Activated B cell treated with CpG ODN at 0.5 μM for 24 hours (primary cell): ENCODE measurements around the gene DUS2. TPM values are rescaled to one million over a fixed set of nuclear protein-coding genes. Genes with fewer than 3 reads are reported as not detected.
A peak's percentile ranks its signal among the peaks of the same experiment; 100 is the strongest.

Source experiments
- ATAC-seq: fragments of 200-7000 bp; cut with Tn5 transposase; one replicate; pipeline ENCODE4 v1.10.0; 2021; ENCODE audit warnings: low read depth, mild to moderate bottlenecking, moderate library complexity
- CTCF ChIA-PET: fragments of 350-600 bp; sonication (Branson Sonifier 250); formaldehyde crosslinking; loops from one replicate; lab custom pipeline; 2021; ENCODE audit warnings: antibody characterized with exemption; lab: Charles Lee
- POLR2A ChIA-PET: fragments of 350-600 bp; sonication (Branson Sonifier 250); formaldehyde crosslinking; loops from one replicate; lab custom pipeline; 2021; ENCODE audit warnings: antibody characterized with exemption; lab: Charles Lee
- DNase-seq: peaks from one replicate; pipeline ENCODE4 v3.0.0; 2022
- H3K27ac Mint-ChIP-seq: one replicate; pipeline ENCODE4 v1.8.0; 2020; ENCODE audit warnings: mixed read lengths
- H3K27me3 Mint-ChIP-seq: one replicate; pipeline ENCODE4 v1.8.0; 2021; ENCODE audit warnings: mixed read lengths
- H3K36me3 Mint-ChIP-seq: one replicate; pipeline ENCODE4 v1.8.0; 2021; ENCODE audit warnings: low read depth, mixed read lengths
- H3K4me1 Mint-ChIP-seq: one replicate; pipeline ENCODE4 v1.8.0; 2021; ENCODE audit warnings: mixed read lengths
- H3K4me3 Mint-ChIP-seq: one replicate; pipeline ENCODE4 v1.8.0; 2020; ENCODE audit warnings: mild to moderate bottlenecking, mixed read lengths
- H3K9me3 Mint-ChIP-seq: one replicate; pipeline ENCODE4 v1.8.0; 2020; ENCODE audit warnings: mixed read lengths
- CTCF ChIP-seq: fragments of 200-600 bp; IDR thresholded peaks from one replicate; pipeline ENCODE4 v1.8.0; 2022; ENCODE audit warnings: antibody characterized with exemption, mild to moderate bottlenecking
- intact Hi-C: fragments of 100-400 bp; cut with micrococcal nuclease; formaldehyde crosslinking; loops from one replicate; pipeline ENCODE4 v1.15.1; 2024
- total RNA-seq: library from RNA; stranded (reverse); gene quantifications from 2 replicates; pipeline ENCODE4 v1.2.3, GENCODE V29; 2022

DUS2 gene
- total RNA-seq, 1 donor from 2014 or later: 62.0 TPM

DNA sequence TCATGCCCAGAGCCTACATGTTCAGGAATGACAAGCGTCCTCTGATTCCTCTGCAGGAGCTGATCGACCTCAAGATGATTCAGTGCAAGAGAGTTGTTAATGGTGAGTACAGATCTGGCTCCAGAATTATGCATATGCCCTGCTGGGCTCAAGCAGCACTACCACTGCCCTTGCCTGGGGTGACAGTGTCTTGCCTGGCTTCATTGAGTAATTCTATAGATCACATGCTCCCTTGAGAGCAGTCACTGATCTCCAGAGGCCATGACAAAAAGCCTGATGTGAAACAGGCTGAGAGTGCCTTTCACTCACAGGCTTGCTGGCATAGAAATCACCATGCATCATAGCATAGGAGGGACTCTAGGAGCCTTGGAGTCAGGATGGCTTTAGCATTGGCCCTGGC, 26.4 kb downstream of the DUS2 start:
- Mint-ChIP-seq H3K9me3 (no peaks in the 10 kb centered on the region), H3K36me3 (peaks cover 77% of the 10 kb centered on the region), H3K4me1 (peaks cover 27% of the 10 kb centered on the region), H3K4me3 (no peak overlapping the region), H3K27me3 (no peaks in the 10 kb centered on the region), H3K27ac (no peak overlapping the region)
- DNase-seq: no peak
- TF ChIP-seq CTCF: no peak
- ATAC-seq: peak; percentile 64
- POLR2A ChIA-PET: interaction anchor here (0.5 kb wide), 1 partner anchor 189 kb away, joined by 3 read pairs; no protein-coding TSS in a partner anchor
- CTCF ChIA-PET: interaction anchor here (1.0 kb wide), 1 partner anchor 9 kb away, joined by 3 read pairs; no protein-coding TSS in a partner anchor
- intact Hi-C loops: no loop called here

- ATAC-seq (no peak), DNase-seq (no peak)
- no peak for TF ChIP-seq CTCF
- Mint-ChIP-seq H3K36me3 (peaks cover 83% of the 10 kb centered on the region), H3K4me3 (no peak overlapping the region), H3K27me3 (no peaks in the 10 kb centered on the region), H3K4me1 (peaks cover 5% of the 10 kb centered on the region), H3K27ac (no peak overlapping the region), H3K9me3 (no peaks in the 10 kb centered on the region)
- ChIA-PET POLR2A (interaction anchor here (1.5 kb wide), 1 partner anchor 10 kb away, joined by 3 read pairs; no protein-coding TSS in a partner anchor), CTCF (interaction anchor here (1.5 kb wide), 1 partner anchor 14 kb away, joined by 4 read pairs; no protein-coding TSS in a partner anchor)
- intact Hi-C loops: no loop called here
These were observed 32.3 kb downstream of the DUS2 start for GRCh38 chr16:68055395-68055794.

- ChIA-PET POLR2A (no interaction called here), CTCF (interaction anchor here (0.7 to 1.6 kb wide), 2 partner anchors 48 to 176 kb away, joined by 3 to 7 read pairs; no protein-coding TSS in a partner anchor)
- Mint-ChIP-seq H3K4me3 (no peak overlapping the region), H3K9me3 (no peaks in the 10 kb centered on the region), H3K4me1 (peaks cover 17% of the 10 kb centered on the region), H3K27ac (no peak overlapping the region), H3K27me3 (no peaks in the 10 kb centered on the region), H3K36me3 (peaks cover 80% of the 10 kb centered on the region)
- no peak for TF ChIP-seq CTCF
- no peak for DNase-seq
- no peak for ATAC-seq
- intact Hi-C loops: no loop called here
These were observed 36.7 kb downstream of the DUS2 start for GRCh38 chr16:68059804-68060203.

GRCh38 chr16:68061396-68061795, 38.3 kb downstream of the DUS2 start:
- Mint-ChIP-seq H3K4me3 (no peak overlapping the region), H3K4me1 (peaks cover 20% of the 10 kb centered on the region), H3K27me3 (no peaks in the 10 kb centered on the region), H3K9me3 (no peaks in the 10 kb centered on the region), H3K27ac (peak overlapping the region; percentile 31), H3K36me3 (peaks cover 81% of the 10 kb centered on the region)
- ChIA-PET CTCF (interaction anchor here (1.0 to 1.6 kb wide), 5 partner anchors 11 to 245 kb away, joined by 3 to 7 read pairs (median 4); no protein-coding TSS in a partner anchor), POLR2A (interaction anchor here (0.6 to 1.2 kb wide), 3 partner anchors 9 to 561 kb away, joined by 3 to 5 read pairs (median 3); no protein-coding TSS in a partner anchor)
- ATAC-seq (no peak), DNase-seq (no peak)
- no peak for TF ChIP-seq CTCF
- intact Hi-C loops: no loop called here

DNA sequence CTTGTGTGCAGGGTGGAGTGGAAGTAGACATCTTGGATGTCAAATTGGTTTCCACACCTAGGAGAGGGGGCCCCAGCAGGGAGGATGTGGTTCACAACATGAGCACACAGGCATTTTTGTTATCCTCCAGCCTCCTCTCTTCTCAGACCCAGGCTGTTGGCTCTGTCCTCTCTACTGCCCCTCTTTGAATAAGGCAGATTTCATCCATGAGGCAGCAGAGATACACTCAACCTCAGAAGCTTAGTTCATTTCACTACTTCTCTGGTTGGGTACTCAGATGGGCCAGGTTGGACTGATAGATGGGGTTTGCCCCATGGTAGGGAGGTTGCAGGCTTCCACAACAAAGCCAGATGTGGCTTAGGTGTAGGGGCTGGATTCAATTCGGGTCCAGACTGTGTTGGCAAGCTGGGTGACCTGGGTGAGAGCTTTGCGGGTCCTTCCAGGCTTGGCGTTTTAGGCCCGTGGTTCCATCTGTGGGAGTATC, 39.9 kb downstream of the DUS2 start:
- H3K4me3 Mint-ChIP-seq: no peak overlapping the region
- no peak overlapping the region for H3K27ac Mint-ChIP-seq
- no peak for TF ChIP-seq CTCF
- H3K4me1 Mint-ChIP-seq: peaks cover 20% of the 10 kb centered on the region
- ATAC-seq (no peak), DNase-seq (no peak)
- ChIA-PET POLR2A (interaction anchor here (1.0 kb wide), 1 partner anchor 11 kb away, joined by 4 read pairs; no protein-coding TSS in a partner anchor), CTCF (interaction anchor here (0.7 to 2.1 kb wide), 3 partner anchors 179 to 247 kb away, joined by 3 to 9 read pairs (median 4); no protein-coding TSS in a partner anchor)
- H3K36me3 Mint-ChIP-seq: peaks cover 84% of the 10 kb centered on the region
- intact Hi-C loops: no loop called here
- no peaks in the 10 kb centered on the region for H3K27me3 Mint-ChIP-seq
- no peaks in the 10 kb centered on the region for H3K9me3 Mint-ChIP-seq
